Thyroid gland (tissue), 4 donors: ENCODE measurements around the gene SLC15A1.

Experiments used
- POLR2A ChIP-seq, 2 donors: fragments of 450-650 bp; IDR thresholded peaks; one replicate each; pipeline ENCODE4 v1.6.1; 2017; ENCODE audit warnings: antibody characterized with exemption in 2 of 2, mild to moderate bottlenecking in 2 of 2, moderate library complexity in 1 of 2
- TF ChIP-seq, protein P1 (sequence below), 6 experiments: fragments of 200-600 bp in 3 of 6; fragments of 450-650 bp in 3 of 6; sonication (generic) in 3 of 6; IDR thresholded peaks; one replicate each; pipeline ENCODE4 v1.5.1; 2016 to 2019; ENCODE audit warnings: antibody characterized with exemption in 6 of 6, mild to moderate bottlenecking in 2 of 6, inconsistent platforms in 1 of 6, moderate library complexity in 1 of 6

DNA sequence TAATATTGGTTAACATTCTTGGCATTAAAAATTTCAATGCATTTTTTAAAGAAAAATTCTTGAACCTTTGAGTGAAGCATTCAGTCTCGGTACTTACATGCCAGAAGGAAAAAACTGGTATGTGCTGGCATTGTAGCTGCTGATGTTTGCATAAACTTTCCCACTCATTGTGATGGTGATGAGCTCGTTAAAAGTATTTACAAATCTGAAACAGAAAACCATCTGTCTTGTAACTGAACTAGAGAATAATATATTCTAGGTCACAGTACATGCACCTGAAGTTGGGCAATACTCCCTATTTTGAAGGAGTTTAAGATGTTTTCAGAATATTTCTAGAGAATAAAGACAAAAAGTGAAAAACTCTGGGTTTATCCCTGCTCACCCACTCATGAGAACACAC, 64.1 kb downstream of the SLC15A1 start:
- TF ChIP-seq, protein P1, sequence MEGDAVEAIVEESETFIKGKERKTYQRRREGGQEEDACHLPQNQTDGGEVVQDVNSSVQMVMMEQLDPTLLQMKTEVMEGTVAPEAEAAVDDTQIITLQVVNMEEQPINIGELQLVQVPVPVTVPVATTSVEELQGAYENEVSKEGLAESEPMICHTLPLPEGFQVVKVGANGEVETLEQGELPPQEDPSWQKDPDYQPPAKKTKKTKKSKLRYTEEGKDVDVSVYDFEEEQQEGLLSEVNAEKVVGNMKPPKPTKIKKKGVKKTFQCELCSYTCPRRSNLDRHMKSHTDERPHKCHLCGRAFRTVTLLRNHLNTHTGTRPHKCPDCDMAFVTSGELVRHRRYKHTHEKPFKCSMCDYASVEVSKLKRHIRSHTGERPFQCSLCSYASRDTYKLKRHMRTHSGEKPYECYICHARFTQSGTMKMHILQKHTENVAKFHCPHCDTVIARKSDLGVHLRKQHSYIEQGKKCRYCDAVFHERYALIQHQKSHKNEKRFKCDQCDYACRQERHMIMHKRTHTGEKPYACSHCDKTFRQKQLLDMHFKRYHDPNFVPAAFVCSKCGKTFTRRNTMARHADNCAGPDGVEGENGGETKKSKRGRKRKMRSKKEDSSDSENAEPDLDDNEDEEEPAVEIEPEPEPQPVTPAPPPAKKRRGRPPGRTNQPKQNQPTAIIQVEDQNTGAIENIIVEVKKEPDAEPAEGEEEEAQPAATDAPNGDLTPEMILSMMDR (IDR thresholded peaks at IDR 0.05): no peak
- TF ChIP-seq POLR2A (IDR thresholded peaks at IDR 0.05): no peak
